ENCODE data around the gene ADCY9.

The ADCY9 gene

GRCh38 chr16:3998793-3999478, 117.3 kb downstream of the ADCY9 start:
- WGBS, 2 experiments, result 73 to 76% methylated on average over 13 of the region's 13 CpGs
- Histone ChIP-seq H3K27me3 (ENCODE audit: control insufficient read depth, insufficient read depth, low read length, poor library complexity, severe bottlenecking) (no peaks in the 10 kb centered on the region), H3K4me3 (ENCODE audit: insufficient read depth, low read depth, low read length) (no peak overlapping the region), H3K9me3 (ENCODE audit: control insufficient read depth, low read length) (no peaks in the 10 kb centered on the region), H3K36me3 (ENCODE audit: control insufficient read depth, insufficient read depth, low read length) (no peaks in the 10 kb centered on the region), H3K4me1 (ENCODE audit: control insufficient read depth, insufficient read depth, low read length) (peaks cover 11% of the 10 kb centered on the region), H3K27ac (ENCODE audit: insufficient read depth, low read depth, low read length, poor library complexity, severe bottlenecking) (no peak overlapping the region)

GRCh38 chr16:3997231-3997841, 118.9 kb downstream of the ADCY9 start:
- Histone ChIP-seq H3K4me1 (ENCODE audit: control insufficient read depth, insufficient read depth, low read length) (peaks cover 11% of the 10 kb centered on the region), H3K4me3 (ENCODE audit: insufficient read depth, low read depth, low read length) (no peak overlapping the region), H3K9me3 (ENCODE audit: control insufficient read depth, low read length) (no peaks in the 10 kb centered on the region), H3K27me3 (ENCODE audit: control insufficient read depth, insufficient read depth, low read length, poor library complexity, severe bottlenecking) (no peaks in the 10 kb centered on the region), H3K36me3 (ENCODE audit: control insufficient read depth, insufficient read depth, low read length) (no peaks in the 10 kb centered on the region), H3K27ac (ENCODE audit: insufficient read depth, low read depth, low read length, poor library complexity, severe bottlenecking) (no peak overlapping the region)
- 64 to 65% methylated on average over 15 of the region's 15 CpGs for WGBS, 2 experiments

GRCh38 chr16:3995001-3995400, 121.2 kb downstream of the ADCY9 start:
- no peak overlapping the region for H3K4me3 ChIP-seq (ENCODE audit: insufficient read depth, low read depth, low read length)
- no peak overlapping the region for H3K27ac ChIP-seq (ENCODE audit: insufficient read depth, low read depth, low read length, poor library complexity, severe bottlenecking)
- H3K9me3 ChIP-seq (ENCODE audit: control insufficient read depth, low read length), result no peaks in the 10 kb centered on the region
- peaks cover 11% of the 10 kb centered on the region for H3K4me1 ChIP-seq (ENCODE audit: control insufficient read depth, insufficient read depth, low read length)
- no peaks in the 10 kb centered on the region for H3K27me3 ChIP-seq (ENCODE audit: control insufficient read depth, insufficient read depth, low read length, poor library complexity, severe bottlenecking)
- no peaks in the 10 kb centered on the region for H3K36me3 ChIP-seq (ENCODE audit: control insufficient read depth, insufficient read depth, low read length)
- 65 to 79% methylated on average over 2 of the region's 2 CpGs for WGBS, 2 experiments

DNA sequence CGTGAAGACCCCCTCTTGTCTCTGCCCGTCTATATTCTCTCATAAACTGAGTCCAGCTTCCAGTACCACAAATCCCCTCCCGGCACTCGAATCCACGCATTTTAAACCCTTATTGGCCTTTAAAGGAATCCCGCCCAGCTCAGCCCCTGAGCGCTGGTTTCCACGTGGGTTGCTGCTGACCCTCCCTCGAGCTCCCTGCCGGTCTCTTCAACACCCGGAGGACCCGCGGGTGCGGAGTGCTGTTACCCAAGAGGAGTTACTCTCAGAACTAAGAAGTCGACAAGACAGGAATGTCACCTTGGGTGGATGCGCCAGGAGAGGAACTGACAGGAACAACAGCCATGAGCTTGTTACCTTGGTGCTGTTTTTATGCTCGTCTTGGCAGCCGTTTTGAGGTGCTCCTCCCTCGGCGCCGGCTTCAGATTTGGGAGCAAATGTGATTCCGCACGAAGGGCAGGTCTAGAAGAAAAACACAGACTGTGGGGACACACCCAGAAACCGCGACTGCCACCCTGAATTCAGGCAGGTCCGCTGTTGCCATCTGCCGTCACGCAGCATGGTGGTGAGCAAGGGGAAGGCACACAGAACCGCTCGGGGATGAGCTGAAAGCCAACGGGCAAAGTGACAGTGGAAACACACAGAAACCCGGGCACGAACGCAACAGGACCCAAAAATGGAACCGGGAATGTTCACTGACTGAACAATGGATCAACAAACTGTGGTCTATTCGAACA, 123.0 kb downstream of the ADCY9 start:
- no peaks in the 10 kb centered on the region for H3K36me3 ChIP-seq (ENCODE audit: control insufficient read depth, insufficient read depth, low read length)
- no peak overlapping the region for H3K27ac ChIP-seq (ENCODE audit: insufficient read depth, low read depth, low read length, poor library complexity, severe bottlenecking)
- WGBS, 2 experiments, result 92 to 93% methylated on average over 36 of the region's 36 CpGs
- no peaks in the 10 kb centered on the region for H3K4me1 ChIP-seq (ENCODE audit: control insufficient read depth, insufficient read depth, low read length)
- no peak overlapping the region for H3K4me3 ChIP-seq (ENCODE audit: insufficient read depth, low read depth, low read length)
- no peaks in the 10 kb centered on the region for H3K27me3 ChIP-seq (ENCODE audit: control insufficient read depth, insufficient read depth, low read length, poor library complexity, severe bottlenecking)
- H3K9me3 ChIP-seq (ENCODE audit: control insufficient read depth, low read length), result no peaks in the 10 kb centered on the region

DNA sequence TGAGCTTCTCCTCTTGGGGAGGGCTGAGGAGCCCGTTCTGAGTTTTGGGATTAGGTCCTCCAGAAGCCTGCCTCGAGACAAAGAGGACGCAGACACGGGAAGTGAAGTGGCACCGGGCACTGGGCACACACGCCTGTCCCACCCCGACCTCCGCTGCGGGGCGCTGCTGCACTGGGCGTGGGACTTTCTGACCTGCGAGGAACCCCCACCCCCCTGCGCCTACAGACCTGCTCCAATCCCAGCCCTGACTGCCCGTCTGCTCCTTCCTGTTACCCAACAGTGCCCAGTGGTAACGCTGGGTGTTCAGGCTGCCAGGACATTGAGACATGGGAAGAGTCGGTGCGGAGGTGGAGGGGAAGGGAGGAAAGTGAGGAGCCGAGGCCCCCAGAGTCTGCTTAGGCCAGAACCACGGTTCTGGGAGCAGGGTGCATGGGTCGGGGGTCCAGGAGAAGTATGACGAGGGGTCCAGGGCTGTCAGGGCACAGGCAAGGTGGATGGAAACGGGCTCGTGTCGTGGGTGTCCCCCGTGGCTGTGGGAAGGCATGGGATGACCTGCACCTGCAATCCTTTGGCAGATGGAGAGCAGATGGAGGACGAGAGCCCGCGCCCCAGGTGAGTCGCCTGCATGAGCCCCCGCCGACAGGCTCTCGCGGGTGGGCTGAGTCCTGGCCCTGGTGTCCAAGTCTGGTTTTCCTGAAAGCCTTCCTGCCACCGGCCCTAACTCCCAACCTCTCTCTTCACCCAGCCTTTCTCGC, 123.8 kb downstream of the ADCY9 start:
- Histone ChIP-seq H3K4me3 (ENCODE audit: insufficient read depth, low read depth, low read length) (no peak overlapping the region), H3K27me3 (ENCODE audit: control insufficient read depth, insufficient read depth, low read length, poor library complexity, severe bottlenecking) (no peaks in the 10 kb centered on the region), H3K36me3 (ENCODE audit: control insufficient read depth, insufficient read depth, low read length) (no peaks in the 10 kb centered on the region), H3K9me3 (ENCODE audit: control insufficient read depth, low read length) (no peaks in the 10 kb centered on the region), H3K27ac (ENCODE audit: insufficient read depth, low read depth, low read length, poor library complexity, severe bottlenecking) (no peak overlapping the region), H3K4me1 (ENCODE audit: control insufficient read depth, insufficient read depth, low read length) (no peaks in the 10 kb centered on the region)
- WGBS, 2 experiments, result 88 to 90% methylated on average over 35 of the region's 35 CpGs

- Histone ChIP-seq H3K4me1 (ENCODE audit: control insufficient read depth, insufficient read depth, low read length) (no peaks in the 10 kb centered on the region), H3K27me3 (ENCODE audit: control insufficient read depth, insufficient read depth, low read length, poor library complexity, severe bottlenecking) (peaks cover under 1% of the 10 kb centered on the region), H3K27ac (ENCODE audit: insufficient read depth, low read depth, low read length, poor library complexity, severe bottlenecking) (no peak overlapping the region), H3K4me3 (ENCODE audit: insufficient read depth, low read depth, low read length) (no peak overlapping the region), H3K36me3 (ENCODE audit: control insufficient read depth, insufficient read depth, low read length) (no peaks in the 10 kb centered on the region), H3K9me3 (ENCODE audit: control insufficient read depth, low read length) (no peaks in the 10 kb centered on the region)
- 93 to 95% methylated on average over 10 of the region's 10 CpGs for WGBS, 2 experiments
Measured at GRCh38 chr16:3988824-3989223, 127.4 kb downstream of the ADCY9 start.

DNA sequence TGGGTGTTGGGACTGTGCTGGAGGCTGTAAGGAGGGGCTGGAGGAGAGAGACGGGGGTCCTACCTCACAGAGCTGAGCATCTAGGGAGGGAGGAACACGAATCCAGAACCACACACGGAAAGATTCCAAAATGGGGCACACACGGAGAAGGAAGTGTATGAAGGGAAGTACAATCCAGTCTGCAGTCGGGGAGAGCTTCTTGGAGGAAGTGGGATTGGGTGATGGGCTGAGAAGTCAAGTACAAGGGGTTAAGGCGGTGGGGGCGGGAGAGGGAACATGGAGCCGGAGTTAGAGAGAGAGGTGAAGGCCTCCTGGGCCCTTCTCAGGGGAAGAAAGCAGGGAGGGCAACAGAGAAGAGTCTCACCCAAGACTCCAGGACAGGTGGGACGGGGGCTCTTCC, 128.2 kb downstream of the ADCY9 start:
- no peaks in the 10 kb centered on the region for H3K9me3 ChIP-seq (ENCODE audit: control insufficient read depth, low read length)
- H3K27me3 ChIP-seq (ENCODE audit: control insufficient read depth, insufficient read depth, low read length, poor library complexity, severe bottlenecking), result peaks cover 6% of the 10 kb centered on the region
- 93 to 94% methylated on average over 9 of the region's 9 CpGs for WGBS, 2 experiments
- H3K36me3 ChIP-seq (ENCODE audit: control insufficient read depth, insufficient read depth, low read length), result no peaks in the 10 kb centered on the region
- H3K4me3 ChIP-seq (ENCODE audit: insufficient read depth, low read depth, low read length), result no peak overlapping the region
- no peaks in the 10 kb centered on the region for H3K4me1 ChIP-seq (ENCODE audit: control insufficient read depth, insufficient read depth, low read length)
- no peak overlapping the region for H3K27ac ChIP-seq (ENCODE audit: insufficient read depth, low read depth, low read length, poor library complexity, severe bottlenecking)

- 94 to 96% methylated on average over 13 of the region's 13 CpGs for WGBS, 2 experiments
- no peak overlapping the region for H3K4me3 ChIP-seq (ENCODE audit: insufficient read depth, low read depth, low read length)
- H3K27me3 ChIP-seq (ENCODE audit: control insufficient read depth, insufficient read depth, low read length, poor library complexity, severe bottlenecking), result peaks cover 6% of the 10 kb centered on the region
- no peaks in the 10 kb centered on the region for H3K9me3 ChIP-seq (ENCODE audit: control insufficient read depth, low read length)
- no peak overlapping the region for H3K27ac ChIP-seq (ENCODE audit: insufficient read depth, low read depth, low read length, poor library complexity, severe bottlenecking)
- no peaks in the 10 kb centered on the region for H3K36me3 ChIP-seq (ENCODE audit: control insufficient read depth, insufficient read depth, low read length)
- no peaks in the 10 kb centered on the region for H3K4me1 ChIP-seq (ENCODE audit: control insufficient read depth, insufficient read depth, low read length)
Measured at GRCh38 chr16:3987231-3987630, 129.0 kb downstream of the ADCY9 start.

GRCh38 chr16:3986235-3986544, 130.1 kb downstream of the ADCY9 start:
- Histone ChIP-seq H3K36me3 (ENCODE audit: control insufficient read depth, insufficient read depth, low read length) (no peaks in the 10 kb centered on the region), H3K27me3 (ENCODE audit: control insufficient read depth, insufficient read depth, low read length, poor library complexity, severe bottlenecking) (peaks cover 6% of the 10 kb centered on the region), H3K27ac (ENCODE audit: insufficient read depth, low read depth, low read length, poor library complexity, severe bottlenecking) (no peak overlapping the region), H3K9me3 (ENCODE audit: control insufficient read depth, low read length) (no peaks in the 10 kb centered on the region), H3K4me1 (ENCODE audit: control insufficient read depth, insufficient read depth, low read length) (no peaks in the 10 kb centered on the region), H3K4me3 (ENCODE audit: insufficient read depth, low read depth, low read length) (no peak overlapping the region)
- 93% methylated on average over 13 of the region's 13 CpGs for WGBS, 2 experiments
